Epithelial cell of esophagus (primary cell): Measurements from ENCODE around the gene MXRA8.

Experiments used
- DNase-seq: peaks from one replicate; pipeline ENCODE4 v3.0.0; 2010; ENCODE audit warnings: low read depth
- H3K4me3 ChIP-seq: 2 replicates; pipeline ENCODE4 v1.5.1; 2011; ENCODE audit warnings: mild to moderate bottlenecking, low read length, control low read depth
- TF ChIP-seq, protein P1 (sequence below): IDR thresholded peaks from 2 replicates; pipeline ENCODE4 v1.5.1; 2011; ENCODE audit warnings: low read depth, mild to moderate bottlenecking, low read length, control low read depth, inconsistent platforms; ENCODE audit not compliant: insufficient read depth; ENCODE audit errors: missing control alignments

The MXRA8 gene

DNA sequence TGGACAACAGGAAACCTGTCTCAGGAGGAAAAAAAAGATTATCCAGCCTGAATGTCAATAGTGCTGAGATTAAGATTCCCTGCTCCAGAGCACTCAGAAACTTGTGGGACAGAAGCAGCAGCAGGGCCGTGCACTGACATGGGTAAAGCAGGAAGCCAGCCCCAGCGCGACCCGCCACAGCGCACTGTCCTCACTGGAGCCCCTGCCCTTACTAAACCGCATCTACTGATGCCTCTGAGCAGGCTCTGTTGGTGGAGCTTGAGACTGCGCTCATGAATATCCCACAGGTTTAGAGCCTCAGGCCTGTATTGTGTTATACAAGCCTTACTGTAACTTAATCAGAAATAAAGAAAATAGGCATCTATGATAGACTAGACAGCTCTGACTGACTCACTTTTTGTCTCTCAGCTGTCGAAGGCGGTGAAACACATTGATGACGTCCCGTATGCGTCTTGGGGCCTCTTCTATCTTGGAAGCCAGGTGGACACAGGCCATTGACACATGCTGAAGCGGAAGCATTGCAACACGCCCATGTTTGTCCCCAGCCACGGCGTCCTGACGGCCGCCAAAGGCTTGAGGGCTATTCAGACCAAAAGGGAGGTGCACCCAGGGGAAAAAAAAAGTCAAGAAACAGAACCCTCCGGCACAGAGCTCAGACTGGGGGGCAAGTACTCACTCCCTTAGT, 39.6 kb upstream of the MXRA8 start:
- TF ChIP-seq, protein P1, sequence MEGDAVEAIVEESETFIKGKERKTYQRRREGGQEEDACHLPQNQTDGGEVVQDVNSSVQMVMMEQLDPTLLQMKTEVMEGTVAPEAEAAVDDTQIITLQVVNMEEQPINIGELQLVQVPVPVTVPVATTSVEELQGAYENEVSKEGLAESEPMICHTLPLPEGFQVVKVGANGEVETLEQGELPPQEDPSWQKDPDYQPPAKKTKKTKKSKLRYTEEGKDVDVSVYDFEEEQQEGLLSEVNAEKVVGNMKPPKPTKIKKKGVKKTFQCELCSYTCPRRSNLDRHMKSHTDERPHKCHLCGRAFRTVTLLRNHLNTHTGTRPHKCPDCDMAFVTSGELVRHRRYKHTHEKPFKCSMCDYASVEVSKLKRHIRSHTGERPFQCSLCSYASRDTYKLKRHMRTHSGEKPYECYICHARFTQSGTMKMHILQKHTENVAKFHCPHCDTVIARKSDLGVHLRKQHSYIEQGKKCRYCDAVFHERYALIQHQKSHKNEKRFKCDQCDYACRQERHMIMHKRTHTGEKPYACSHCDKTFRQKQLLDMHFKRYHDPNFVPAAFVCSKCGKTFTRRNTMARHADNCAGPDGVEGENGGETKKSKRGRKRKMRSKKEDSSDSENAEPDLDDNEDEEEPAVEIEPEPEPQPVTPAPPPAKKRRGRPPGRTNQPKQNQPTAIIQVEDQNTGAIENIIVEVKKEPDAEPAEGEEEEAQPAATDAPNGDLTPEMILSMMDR: no peak
- peak overlapping the region; percentile 86 for H3K4me3 ChIP-seq
- DNase-seq: peak; percentile 70

DNA sequence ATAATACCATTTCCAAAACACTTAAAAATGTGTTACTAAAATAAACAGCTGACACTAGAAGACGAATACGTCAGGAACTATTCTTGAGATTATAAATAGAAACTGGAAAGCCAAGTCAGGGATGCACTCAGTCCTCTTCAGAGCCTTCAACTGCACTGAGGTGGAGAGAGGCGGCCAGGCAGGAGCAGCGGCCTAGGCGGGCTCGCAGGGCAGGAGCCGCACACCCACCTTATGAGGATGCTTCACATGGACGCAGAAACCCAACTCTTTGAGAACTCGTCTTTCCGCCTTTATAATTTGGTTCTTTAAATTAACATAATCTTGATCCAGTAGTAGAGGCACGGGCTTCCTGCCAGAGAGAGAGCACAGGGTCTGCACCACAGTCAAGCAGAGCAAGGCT, 36.8 kb upstream of the MXRA8 start:
- DNase-seq: no peak
- TF ChIP-seq, protein P1: no peak
- no peak overlapping the region for H3K4me3 ChIP-seq

DNA sequence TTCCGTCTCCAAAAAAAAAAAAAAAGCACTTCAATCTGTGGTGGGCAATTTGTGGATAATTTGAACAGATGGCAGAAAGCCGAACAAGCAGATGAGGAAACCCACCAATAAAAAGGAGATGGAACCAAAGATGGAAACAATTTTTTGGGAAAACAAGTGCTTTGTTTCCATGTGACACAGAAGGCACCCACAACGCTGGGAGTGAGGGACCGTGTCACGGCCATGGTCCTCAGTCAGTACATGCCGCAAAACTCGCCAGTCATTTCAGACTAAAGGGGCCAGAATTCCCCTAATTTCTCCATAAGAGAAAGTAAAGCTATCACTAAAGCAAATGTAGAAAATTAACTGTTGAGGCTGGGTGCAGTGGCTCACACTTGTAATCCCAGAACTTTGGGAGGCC, 35.8 kb upstream of the MXRA8 start:
- no peak overlapping the region for H3K4me3 ChIP-seq
- DNase-seq: no peak
- TF ChIP-seq, protein P1: no peak

DNA sequence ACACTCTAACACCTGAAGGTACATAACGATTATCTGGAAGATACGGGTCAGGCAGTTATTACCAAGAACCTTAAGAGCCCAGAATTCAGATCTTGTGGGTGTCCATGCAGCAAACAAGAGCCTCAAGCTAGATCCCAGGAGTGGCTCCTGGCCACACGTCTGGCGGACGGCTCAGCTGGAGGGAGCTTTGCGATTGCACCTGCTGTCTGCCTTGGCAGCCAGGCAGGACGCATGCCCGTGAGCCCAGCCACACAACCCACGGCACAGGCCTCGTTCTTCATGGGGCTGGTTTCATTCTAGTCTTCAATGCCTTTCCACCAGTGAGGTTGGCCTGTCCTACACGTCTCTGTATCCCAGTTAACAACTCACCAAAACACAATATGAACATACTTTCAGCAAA, 35.1 kb upstream of the MXRA8 start:
- H3K4me3 ChIP-seq: no peak overlapping the region
- no peak for DNase-seq
- TF ChIP-seq, protein P1: no peak

DNA sequence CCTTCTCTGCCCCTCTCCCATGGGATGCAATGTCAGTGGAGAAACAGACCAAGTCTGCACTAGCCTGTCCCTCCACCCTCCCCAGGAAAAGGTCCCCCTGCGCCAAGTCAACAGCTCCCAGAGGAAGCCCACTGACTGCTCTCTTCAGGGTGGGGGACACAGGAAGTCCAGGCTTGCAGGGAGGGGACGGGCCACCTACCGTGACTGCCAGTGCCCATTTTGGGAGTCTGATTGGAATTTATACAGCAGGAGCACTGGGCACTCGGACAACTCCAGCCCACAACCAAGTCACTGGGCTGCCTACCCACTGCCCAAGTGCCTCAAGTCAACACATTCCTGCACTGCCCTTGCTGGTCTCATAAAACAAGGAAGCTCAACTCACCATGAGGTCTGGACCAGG, 34.7 kb upstream of the MXRA8 start:
- no peak for DNase-seq
- H3K4me3 ChIP-seq: no peak overlapping the region
- TF ChIP-seq, protein P1: no peak

DNA sequence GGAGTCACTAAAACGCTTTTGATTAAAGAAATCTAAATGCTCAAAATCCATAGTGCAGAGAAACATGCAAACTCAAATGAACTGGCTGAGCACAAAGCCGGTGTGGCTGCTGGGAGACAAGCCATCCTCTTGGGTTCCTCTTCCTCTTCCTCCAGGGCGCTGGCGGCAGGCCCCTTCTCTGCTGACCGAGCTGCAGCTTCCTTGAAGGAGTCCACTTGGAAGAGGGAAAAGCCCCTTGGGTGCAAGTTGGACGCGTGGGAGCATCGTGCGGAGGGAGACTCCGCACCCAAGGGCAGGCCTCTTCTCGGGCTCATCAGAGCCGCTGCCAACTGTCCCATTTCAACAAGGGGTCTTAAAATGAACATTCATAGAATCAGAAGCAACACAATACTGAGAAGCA, 32.9 kb upstream of the MXRA8 start:
- no peak overlapping the region for H3K4me3 ChIP-seq
- TF ChIP-seq, protein P1: no peak
- DNase-seq: no peak

DNA sequence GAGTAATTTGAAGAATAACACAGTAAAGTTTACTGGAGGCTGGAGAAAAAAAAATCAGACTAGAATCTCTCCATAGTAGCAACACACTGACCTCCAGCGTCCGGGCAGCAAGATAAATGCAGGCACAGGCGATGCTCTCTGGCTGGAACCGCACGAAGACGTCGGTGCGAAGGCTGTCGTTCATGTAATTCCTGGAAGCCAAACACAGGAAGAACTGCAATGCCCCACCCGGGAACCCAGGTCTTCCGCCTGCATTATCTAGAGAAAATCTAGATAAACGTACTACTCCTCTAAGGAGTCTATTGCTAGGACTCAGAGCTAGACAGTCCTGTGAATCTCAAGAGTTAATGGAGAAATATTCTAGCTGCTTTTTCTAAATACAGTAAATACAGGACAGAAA, 32.3 kb upstream of the MXRA8 start:
- no peak overlapping the region for H3K4me3 ChIP-seq
- DNase-seq: no peak
- TF ChIP-seq, protein P1: no peak
